ENCODE data around the gene CARD19. TPM values are rescaled to one million over a fixed set of nuclear protein-coding genes. Genes with fewer than 3 reads are reported as not detected.

CARD19 gene
- total and polyA plus RNA-seq, 2 donors (not counting 1 experiment from before 2014, with no cell fraction given) = 31.9 to 63.4 TPM

GRCh38 chr9:93112116-93112863 is 16.3 kb downstream of the CARD19 start:
- Mint-ChIP-seq H3K4me3 (no peak overlapping the region), H3K27me3 (no peaks in the 10 kb centered on the region), H3K4me1 (peaks cover 27% of the 10 kb centered on the region), H3K27ac (no peak overlapping the region), H3K9me3 (ENCODE audit: insufficient read depth) (no peaks in the 10 kb centered on the region)
- Histone ChIP-seq H3K27ac (ENCODE audit: low read length in 2 of 2) (no peak overlapping the region), H2AFZ (ENCODE audit: insufficient read depth, low read depth, low read length, poor library complexity, severe bottlenecking) (no peak overlapping the region), H3K4me1 (ENCODE audit: control insufficient read depth in 2 of 2, insufficient read depth in 2 of 2, low read length in 2 of 2) (peaks cover 21 to 29% of the 10 kb centered on the region in 2 donors), H4K20me1 (ENCODE audit: control insufficient read depth, insufficient read depth, low read length, poor library complexity, severe bottlenecking) (peaks cover 5% of the 10 kb centered on the region), H3K36me3 (replicated peaks in 1 of 2; ENCODE audit: control extremely low read depth in 1 of 2, control insufficient read depth in 1 of 2, extremely low read depth in 1 of 2, insufficient read depth in 2 of 2, low read length in 1 of 2) (peaks cover 0 to 11% of the 10 kb centered on the region in 2 experiments), H3K9ac (ENCODE audit: low read length) (no peak overlapping the region), H3K4me3 (ENCODE audit: control extremely low read depth in 1 of 5, extremely low read depth in 1 of 5, insufficient read depth in 1 of 5, low read depth in 2 of 5, low read length in 4 of 5) (no peak overlapping the region), H3K79me2 (ENCODE audit: control insufficient read depth, insufficient read depth, low read length) (peaks cover 26% of the 10 kb centered on the region), H3K27me3 (replicated peaks in 1 of 4; ENCODE audit: control extremely low read depth in 1 of 4, control insufficient read depth in 3 of 4, insufficient read depth in 4 of 4, low read length in 3 of 4) (no peaks in the 10 kb centered on the region), H3K4me2 (replicated peaks; ENCODE audit: low read depth, low read length, poor library complexity, severe bottlenecking) (no peak overlapping the region), H3K9me3 (ENCODE audit: control extremely low read depth in 1 of 3, control insufficient read depth in 2 of 3, insufficient read depth in 1 of 3, low read length in 2 of 3) (no peaks in the 10 kb centered on the region)
- intact Hi-C loops (cut with micrococcal nuclease) = no loop called here
- TF ChIP-seq, protein P1, sequence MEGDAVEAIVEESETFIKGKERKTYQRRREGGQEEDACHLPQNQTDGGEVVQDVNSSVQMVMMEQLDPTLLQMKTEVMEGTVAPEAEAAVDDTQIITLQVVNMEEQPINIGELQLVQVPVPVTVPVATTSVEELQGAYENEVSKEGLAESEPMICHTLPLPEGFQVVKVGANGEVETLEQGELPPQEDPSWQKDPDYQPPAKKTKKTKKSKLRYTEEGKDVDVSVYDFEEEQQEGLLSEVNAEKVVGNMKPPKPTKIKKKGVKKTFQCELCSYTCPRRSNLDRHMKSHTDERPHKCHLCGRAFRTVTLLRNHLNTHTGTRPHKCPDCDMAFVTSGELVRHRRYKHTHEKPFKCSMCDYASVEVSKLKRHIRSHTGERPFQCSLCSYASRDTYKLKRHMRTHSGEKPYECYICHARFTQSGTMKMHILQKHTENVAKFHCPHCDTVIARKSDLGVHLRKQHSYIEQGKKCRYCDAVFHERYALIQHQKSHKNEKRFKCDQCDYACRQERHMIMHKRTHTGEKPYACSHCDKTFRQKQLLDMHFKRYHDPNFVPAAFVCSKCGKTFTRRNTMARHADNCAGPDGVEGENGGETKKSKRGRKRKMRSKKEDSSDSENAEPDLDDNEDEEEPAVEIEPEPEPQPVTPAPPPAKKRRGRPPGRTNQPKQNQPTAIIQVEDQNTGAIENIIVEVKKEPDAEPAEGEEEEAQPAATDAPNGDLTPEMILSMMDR (IDR thresholded peaks at IDR 0.05) = no peak
- no peak for TF ChIP-seq EZH2 (IDR thresholded peaks at IDR 0.05; ENCODE audit: borderline replicate concordance, insufficient read depth, low read depth, low read length, poor library complexity, severe bottlenecking)
- 87% methylated on average over 14 of the region's 15 CpGs for whole genome bisulfite sequencing (ENCODE audit: insufficient coverage)
- CTCF ChIA-PET = interaction anchor here (1.1 to 5.6 kb wide), 4 partner anchors 7 to 190 kb away, joined by 3 to 53 read pairs (median 28); no protein-coding TSS in a partner anchor
- ATAC-seq (ENCODE audit: low read depth) (no peak), DNase-seq (no peak)
- POLR2A ChIA-PET = interaction anchor here (0.7 kb wide), 1 partner anchor 13 kb away, joined by 3 read pairs; no protein-coding TSS in a partner anchor

- no peak overlapping the region for H3K9ac ChIP-seq (ENCODE audit: low read length)
- Mint-ChIP-seq H3K27me3 (no peaks in the 10 kb centered on the region), H3K27ac (no peak overlapping the region), H3K4me3 (no peak overlapping the region), H3K9me3 (ENCODE audit: insufficient read depth) (no peaks in the 10 kb centered on the region), H3K4me1 (peaks cover 25% of the 10 kb centered on the region)
- no peaks in the 10 kb centered on the region for H3K9me3 ChIP-seq (ENCODE audit: control extremely low read depth in 1 of 3, control insufficient read depth in 2 of 3, insufficient read depth in 1 of 3, low read length in 2 of 3)
- ATAC-seq (ENCODE audit: low read depth) = no peak
- H3K4me2 ChIP-seq (replicated peaks; ENCODE audit: low read depth, low read length, poor library complexity, severe bottlenecking) = no peak overlapping the region
- no peak for TF ChIP-seq EZH2 (IDR thresholded peaks at IDR 0.05; ENCODE audit: borderline replicate concordance, insufficient read depth, low read depth, low read length, poor library complexity, severe bottlenecking)
- TF ChIP-seq, protein P1 (IDR thresholded peaks at IDR 0.05) = no peak
- no peak for DNase-seq
- H3K27ac ChIP-seq (ENCODE audit: low read length in 2 of 2) = no peak overlapping the region
- H3K4me3 ChIP-seq (ENCODE audit: control extremely low read depth in 1 of 5, extremely low read depth in 1 of 5, insufficient read depth in 1 of 5, low read depth in 2 of 5, low read length in 4 of 5) = no peak overlapping the region
- WGBS (ENCODE audit: insufficient coverage) = 94% methylated on average over 10 of the region's 13 CpGs
- H3K36me3 ChIP-seq (replicated peaks in 1 of 2; ENCODE audit: control extremely low read depth in 1 of 2, control insufficient read depth in 1 of 2, extremely low read depth in 1 of 2, insufficient read depth in 2 of 2, low read length in 1 of 2) = peaks cover 0 to 9% of the 10 kb centered on the region in 2 experiments
- H2AFZ ChIP-seq (ENCODE audit: insufficient read depth, low read depth, low read length, poor library complexity, severe bottlenecking) = no peak overlapping the region
- H3K79me2 ChIP-seq (ENCODE audit: control insufficient read depth, insufficient read depth, low read length) = peaks cover 19% of the 10 kb centered on the region
- peaks cover 21 to 29% of the 10 kb centered on the region in 2 donors for H3K4me1 ChIP-seq (ENCODE audit: control insufficient read depth in 2 of 2, insufficient read depth in 2 of 2, low read length in 2 of 2)
- POLR2A ChIA-PET = interaction anchor here (0.7 kb wide), 1 partner anchor 14 kb away, joined by 3 read pairs; no protein-coding TSS in a partner anchor
- intact Hi-C loops (cut with micrococcal nuclease) = no loop called here
- peaks cover 5% of the 10 kb centered on the region for H4K20me1 ChIP-seq (ENCODE audit: control insufficient read depth, insufficient read depth, low read length, poor library complexity, severe bottlenecking)
- CTCF ChIA-PET = no interaction called here
- H3K27me3 ChIP-seq (replicated peaks in 1 of 4; ENCODE audit: control extremely low read depth in 1 of 4, control insufficient read depth in 3 of 4, insufficient read depth in 4 of 4, low read length in 3 of 4) = no peaks in the 10 kb centered on the region
Measured at GRCh38 chr9:93112864-93113389, 16.9 kb downstream of the CARD19 start.
